Muscle of leg (tissue), 16 donors: ENCODE results near the gene PDE2A. TPM values are rescaled to one million over a fixed set of nuclear protein-coding genes. Genes with fewer than 3 reads are reported as not detected.

Source experiments
- DNase-seq: peaks from one replicate; pipeline ENCODE4 v3.0.0; 2013
- H3K27ac ChIP-seq: one replicate; pipeline ENCODE4 v1.5.1; 2013; ENCODE audit warnings: mild to moderate bottlenecking, low read length, control low read depth
- H3K27me3 ChIP-seq: one replicate; pipeline ENCODE4 v1.6.1; 2013; ENCODE audit warnings: low read length; ENCODE audit not compliant: control insufficient read depth, insufficient read depth
- H3K36me3 ChIP-seq: one replicate; pipeline ENCODE4 v1.6.1; 2013; ENCODE audit warnings: low read length; ENCODE audit not compliant: control insufficient read depth, insufficient read depth
- H3K4me1 ChIP-seq: one replicate; pipeline ENCODE4 v1.6.1; 2013; ENCODE audit warnings: low read length; ENCODE audit not compliant: control insufficient read depth, insufficient read depth
- H3K4me3 ChIP-seq: one replicate; pipeline ENCODE4 v1.5.1; 2013; ENCODE audit warnings: low read length, control low read depth
- H3K9me3 ChIP-seq: replicated peaks from 2 replicates; pipeline ENCODE4 v1.6.1; 2013; ENCODE audit warnings: low read depth, low read length; ENCODE audit not compliant: control insufficient read depth
- WGBS: methylation state at CpG from one replicate; pipeline ENCODE4 v1.1.5; 2013; ENCODE audit warnings: missing lambda C conversion rate; ENCODE audit not compliant: insufficient coverage; 5-methylcytosine and 5-hydroxymethylcytosine counted together
- long read RNA-seq, 11 donors: transcript quantifications; one replicate each; lab custom pipeline, GENCODE V29; 2026
- polyA plus RNA-seq, 8 donors: library from polyadenylated mRNA; unstranded; fragments of 120-200 nt; gene quantifications; one replicate each; pipeline versions ENCODE4 v1.2.1 to v1.2.3, GENCODE V29; 2013; ENCODE audit warnings: inconsistent platforms in 1 of 8, low replicate concordance in 1 of 8; ENCODE audit not compliant: insufficient read length in 8 of 8, insufficient read depth in 1 of 8
- total RNA-seq: library from RNA; stranded (reverse); fragments of 120-200 nt; gene quantifications from one replicate; pipeline ENCODE4 v1.2.4, GENCODE V29; 2013

The PDE2A gene
- total RNA-seq (10.7 TPM), polyA plus RNA-seq (10 to 100 TPM; 13.1 to 18.2 (median 15.8) TPM)
- long read RNA-seq, donor 1, partial matches to known transcripts: 0 of 2 reads
- long read RNA-seq, donor 1, other reads (novel, unspliced or antisense): 0 of 2 reads
- long read RNA-seq, donor 2: 0 reads
- long read RNA-seq, donor 3, full-length matches to known transcripts: 3 of 3 reads
- long read RNA-seq, donor 3, partial matches to known transcripts: 0 of 3 reads
- long read RNA-seq, donor 3, other reads (novel, unspliced or antisense): 0 of 3 reads
- long read RNA-seq, donor 4: 0 reads
- long read RNA-seq, donor 5, full-length matches to known transcripts: 2 of 2 reads
- long read RNA-seq, donor 5, partial matches to known transcripts: 0 of 2 reads
- long read RNA-seq, donor 5, other reads (novel, unspliced or antisense): 0 of 2 reads
- long read RNA-seq, donor 6, full-length matches to known transcripts: 2 of 2 reads
- long read RNA-seq, donor 6, partial matches to known transcripts: 0 of 2 reads
- long read RNA-seq, donor 6, other reads (novel, unspliced or antisense): 0 of 2 reads
- long read RNA-seq, donor 7, partial matches to known transcripts: 11 of 11 reads
- long read RNA-seq, donor 7, other reads (novel, unspliced or antisense): 0 of 11 reads
- long read RNA-seq, donor 8: 0 reads
- long read RNA-seq, donor 9, full-length matches to known transcripts: 1 of 1 reads
- long read RNA-seq, donor 9, partial matches to known transcripts: 0 of 1 reads
- long read RNA-seq, donor 9, other reads (novel, unspliced or antisense): 0 of 1 reads
- long read RNA-seq, donor 10: 0 reads
- long read RNA-seq, donor 11, full-length matches to known transcripts: 2 of 2 reads
- long read RNA-seq, donor 11, partial matches to known transcripts: 0 of 2 reads
- long read RNA-seq, donor 11, other reads (novel, unspliced or antisense): 0 of 2 reads

DNA sequence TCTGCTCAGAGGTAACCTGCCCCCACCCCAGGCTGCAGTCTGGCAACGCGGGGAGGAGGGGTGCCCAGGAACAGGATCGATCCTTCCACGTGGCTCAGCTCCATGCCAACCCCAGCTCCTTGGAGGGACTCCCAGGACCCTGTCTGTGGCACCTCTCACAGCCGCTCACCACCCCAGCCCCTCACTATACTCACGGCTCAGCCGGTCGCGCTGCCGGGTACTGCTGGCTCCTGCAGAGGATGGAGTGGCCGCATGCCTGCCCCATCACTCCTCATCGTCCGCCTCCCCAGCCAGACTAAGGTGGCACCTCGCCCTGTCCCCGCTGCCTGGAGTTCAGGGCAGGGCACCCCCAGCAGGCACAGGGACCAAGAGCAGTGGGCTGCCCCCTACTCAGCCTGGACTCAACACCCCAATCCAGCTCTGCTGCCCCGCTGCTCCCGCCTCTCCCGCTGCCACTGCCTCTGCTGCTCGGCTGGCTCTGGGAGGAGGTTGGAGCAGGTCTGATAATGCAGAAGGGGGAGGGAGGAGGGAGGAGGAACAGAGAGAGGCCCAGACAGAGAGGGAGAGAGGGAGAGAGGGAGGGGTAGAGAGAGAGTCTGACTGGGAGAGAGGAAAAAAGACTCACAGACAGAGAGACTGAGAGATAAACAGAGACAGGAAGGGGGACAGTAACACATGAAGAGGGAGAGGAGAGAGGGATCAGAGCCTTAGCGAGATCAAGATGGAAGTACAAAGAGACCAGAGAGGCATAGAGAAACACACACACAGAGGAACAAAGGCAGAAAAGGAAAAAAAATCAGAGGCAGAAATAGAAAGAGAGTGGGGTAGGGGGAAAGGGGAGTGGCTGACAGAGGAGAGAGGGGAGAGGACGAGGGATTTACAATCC lies at the start of gene PDE2A:
Gene PDE2A (minus strand): TSS at position 480 of the 886 bp plus-strand sequence. CDS start 215 bp downstream, at position 265.
- H3K4me1 ChIP-seq: peaks cover 7% of the 10 kb centered on the region
- H3K4me3 ChIP-seq: no peak within 1 kb of the TSS
- H3K27me3 ChIP-seq: peaks cover 88% of the 10 kb centered on the region
- no peak for DNase-seq
- no peak within 1 kb of the TSS for H3K27ac ChIP-seq
- H3K36me3 ChIP-seq: no peaks in the 10 kb centered on the region
- WGBS: 6% methylated on average over 15 of the region's 21 CpGs
- H3K9me3 ChIP-seq: no peaks in the 10 kb centered on the region

GRCh38 chr11:72723508-72723907 lies 49.3 kb upstream of the PDE2A start:
- no peak for DNase-seq
- Histone ChIP-seq H3K27me3 (no peaks in the 10 kb centered on the region), H3K4me3 (no peak overlapping the region), H3K27ac (no peak overlapping the region), H3K36me3 (peaks cover 11% of the 10 kb centered on the region), H3K4me1 (peaks cover 69% of the 10 kb centered on the region), H3K9me3 (no peaks in the 10 kb centered on the region)
- WGBS: 84% methylated on average over 7 of the region's 9 CpGs

GRCh38 chr11:72722050-72722748 lies 48.0 kb upstream of the PDE2A start:
- 12% methylated on average over 6 of the region's 10 CpGs for WGBS
- no peaks in the 10 kb centered on the region for H3K27me3 ChIP-seq
- peaks cover 17% of the 10 kb centered on the region for H3K36me3 ChIP-seq
- no peaks in the 10 kb centered on the region for H3K9me3 ChIP-seq
- peaks cover 74% of the 10 kb centered on the region for H3K4me1 ChIP-seq
- peak overlapping the region; percentile 60 for H3K4me3 ChIP-seq
- H3K27ac ChIP-seq: peak overlapping the region; percentile 91
- peak; percentile 97 for DNase-seq

GRCh38 chr11:72721689-72722049 lies 47.4 kb upstream of the PDE2A start:
- H3K36me3 ChIP-seq: peaks cover 22% of the 10 kb centered on the region
- peaks cover 74% of the 10 kb centered on the region for H3K4me1 ChIP-seq
- peak overlapping the region; percentile 60 for H3K4me3 ChIP-seq
- peak overlapping the region; percentile 91 for H3K27ac ChIP-seq
- peak; percentile 47 for DNase-seq
- H3K9me3 ChIP-seq: no peaks in the 10 kb centered on the region
- H3K27me3 ChIP-seq: no peaks in the 10 kb centered on the region
- WGBS: 11% methylated on average over 8 of the region's 13 CpGs

DNA sequence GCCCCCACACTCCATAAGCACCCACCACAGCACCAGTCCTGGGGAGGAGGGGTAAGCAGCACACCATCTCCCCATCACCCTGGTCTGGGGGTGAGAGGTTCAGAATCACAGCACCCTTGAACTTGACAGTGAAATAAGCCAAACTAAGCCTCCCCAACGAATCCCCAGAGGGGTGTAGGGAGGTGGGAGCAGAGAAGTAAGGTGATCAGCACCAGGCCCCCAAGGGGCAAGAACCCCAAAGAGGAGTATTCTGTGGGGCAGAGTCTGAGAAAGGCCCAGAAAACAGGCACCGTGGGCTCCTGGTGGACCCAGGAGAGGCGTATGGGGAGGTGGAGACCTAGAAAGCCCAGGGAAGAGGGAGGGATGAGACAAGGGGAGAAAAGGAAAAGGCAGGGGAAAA lies 47.1 kb upstream of the PDE2A start:
- Histone ChIP-seq H3K27me3 (no peaks in the 10 kb centered on the region), H3K27ac (peak overlapping the region; percentile 91), H3K36me3 (peaks cover 22% of the 10 kb centered on the region), H3K4me1 (peaks cover 75% of the 10 kb centered on the region), H3K4me3 (peak overlapping the region; percentile 60), H3K9me3 (no peaks in the 10 kb centered on the region)
- no peak for DNase-seq
- 19% methylated on average over 2 of the region's 3 CpGs for WGBS

- DNase-seq: no peak
- H3K36me3 ChIP-seq: peaks cover 22% of the 10 kb centered on the region
Measured at GRCh38 chr11:72720784-72721183, 46.6 kb upstream of the PDE2A start.

GRCh38 chr11:72720047-72720446 lies 45.8 kb upstream of the PDE2A start:
- peak overlapping the region; percentile 4 for H3K4me3 ChIP-seq
- 62% methylated on average over 3 of the region's 3 CpGs for WGBS

More at GRCh38 chr11:72720784-72721183, 46.6 kb upstream of the PDE2A start:
- peaks cover 73% of the 10 kb centered on the region for H3K4me1 ChIP-seq
- H3K27me3 ChIP-seq: no peaks in the 10 kb centered on the region
- 94% methylated on average over 2 of the region's 4 CpGs for WGBS
- no peaks in the 10 kb centered on the region for H3K9me3 ChIP-seq
- H3K4me3 ChIP-seq: peak overlapping the region; percentile 60
- H3K27ac ChIP-seq: peak overlapping the region; percentile 91

GRCh38 chr11:72719551-72719950 lies 45.3 kb upstream of the PDE2A start:
- 86% methylated on average over 2 of the region's 4 CpGs for WGBS
- no peak for DNase-seq
- peaks cover 75% of the 10 kb centered on the region for H3K4me1 ChIP-seq
- peaks cover 25% of the 10 kb centered on the region for H3K36me3 ChIP-seq
- no peaks in the 10 kb centered on the region for H3K27me3 ChIP-seq
- peak overlapping the region; percentile 4 for H3K4me3 ChIP-seq
- peak overlapping the region; percentile 9 for H3K27ac ChIP-seq
- H3K9me3 ChIP-seq: no peaks in the 10 kb centered on the region

More at GRCh38 chr11:72720047-72720446, 45.8 kb upstream of the PDE2A start:
- DNase-seq: peak; percentile 60
- no peaks in the 10 kb centered on the region for H3K9me3 ChIP-seq
- H3K27me3 ChIP-seq: no peaks in the 10 kb centered on the region
- H3K4me1 ChIP-seq: peaks cover 74% of the 10 kb centered on the region
- peaks cover 22% of the 10 kb centered on the region for H3K36me3 ChIP-seq
- H3K27ac ChIP-seq: peak overlapping the region; percentile 9

GRCh38 chr11:72719144-72719543 lies 44.9 kb upstream of the PDE2A start:
- Histone ChIP-seq H3K4me1 (peaks cover 75% of the 10 kb centered on the region), H3K27ac (no peak overlapping the region), H3K36me3 (peaks cover 25% of the 10 kb centered on the region), H3K9me3 (no peaks in the 10 kb centered on the region), H3K27me3 (no peaks in the 10 kb centered on the region), H3K4me3 (no peak overlapping the region)
- DNase-seq: no peak
- WGBS: 22% methylated on average over 2 of the region's 2 CpGs
